MM.1S (cell line): ENCODE results near the gene FLNC.

ENCODE experiments used
- DNase-seq: peaks from one replicate; pipeline ENCODE4 v3.0.0-alpha.2; 2015
- H2AFZ ChIP-seq: fragments of 300-600 bp; sonication (generic); 2 replicates; pipeline ENCODE4 v1.6.0; 2016; ENCODE audit warnings: antibody characterized with exemption, low read length
- H3F3A ChIP-seq: fragments of 300-600 bp; sonication (generic); 2 replicates; pipeline ENCODE4 v1.6.1; 2016; ENCODE audit warnings: mild to moderate bottlenecking, antibody characterized with exemption, low read length, moderate library complexity, mixed read lengths; ENCODE audit not compliant: insufficient read depth
- H3K27ac ChIP-seq: fragments of 300-600 bp; sonication (generic); 2 replicates; pipeline ENCODE4 v1.5.1; 2016; ENCODE audit warnings: mild to moderate bottlenecking, low read length
- H3K27me3 ChIP-seq: fragments of 300-600 bp; sonication (generic); replicated peaks from 2 replicates; pipeline ENCODE4 v1.6.0; 2016; ENCODE audit warnings: low read length; ENCODE audit not compliant: insufficient read depth
- H3K36me3 ChIP-seq: fragments of 300-600 bp; sonication (generic); replicated peaks from 2 replicates; pipeline ENCODE4 v1.6.1; 2016; ENCODE audit warnings: mild to moderate bottlenecking, low read length, mixed read lengths; ENCODE audit not compliant: insufficient read depth
- H3K4me1 ChIP-seq: fragments of 300-600 bp; sonication (generic); 2 replicates; pipeline ENCODE4 v1.6.1; 2016; ENCODE audit warnings: low read length, mixed read lengths
- H3K4me2 ChIP-seq: fragments of 300-600 bp; sonication (generic); 2 replicates; pipeline ENCODE4 v1.6.0; 2016; ENCODE audit warnings: low read depth, low read length
- H3K4me3 ChIP-seq: fragments of 300-600 bp; sonication (generic); 2 replicates; pipeline ENCODE4 v1.5.1; 2016; ENCODE audit warnings: low read length, mixed read lengths
- H3K79me2 ChIP-seq: fragments of 300-600 bp; sonication (generic); 2 replicates; pipeline ENCODE4 v1.6.1; 2016; ENCODE audit warnings: mixed run types, low read length, mixed read lengths
- H3K9ac ChIP-seq: fragments of 300-600 bp; sonication (generic); 2 replicates; pipeline ENCODE4 v1.6.1; 2016; ENCODE audit warnings: low read length, mixed read lengths
- H3K9me2 ChIP-seq: fragments of 300-600 bp; sonication (generic); replicated peaks from 2 replicates; pipeline ENCODE4 v1.6.1; 2016; ENCODE audit warnings: mild to moderate bottlenecking, low read length, mixed read lengths; ENCODE audit not compliant: insufficient read depth
- H3K9me3 ChIP-seq: fragments of 300-600 bp; sonication (generic); replicated peaks from 2 replicates; pipeline ENCODE4 v1.6.1; 2016; ENCODE audit warnings: mild to moderate bottlenecking, low read length, mixed read lengths; ENCODE audit not compliant: insufficient read depth
- H4K20me1 ChIP-seq: fragments of 300-600 bp; sonication (generic); 2 replicates; pipeline ENCODE4 v1.6.1; 2016; ENCODE audit warnings: mild to moderate bottlenecking, low read length, moderate library complexity, mixed read lengths; ENCODE audit not compliant: insufficient read depth
- CTCF ChIP-seq: fragments of 300-600 bp; sonication (generic); IDR thresholded peaks from 2 replicates; pipeline ENCODE4 v1.5.1; 2016; ENCODE audit warnings: antibody characterized with exemption, low read length, mixed read lengths
- EZH2 ChIP-seq: fragments of 300-600 bp; sonication (generic); optimal IDR thresholded peaks from 2 replicates; pipeline ENCODE3; 2017; ENCODE audit warnings: low read depth, mild to moderate bottlenecking, antibody characterized with exemption, low read length, mixed read lengths
- EZH2phosphoT487 ChIP-seq: fragments of 300-600 bp; sonication (generic); IDR thresholded peaks from 2 replicates; pipeline ENCODE4 v1.6.1; 2018; ENCODE audit warnings: antibody characterized with exemption, low read length

FLNC gene

GRCh38 chr7:128836729-128837348 lies 6.6 kb downstream of the FLNC start:
- H3K9me3 ChIP-seq, result no peaks in the 10 kb centered on the region
- H3K9me2 ChIP-seq, result no peaks in the 10 kb centered on the region
- no peak overlapping the region for H3K4me2 ChIP-seq
- TF ChIP-seq EZH2 (no peak), CTCF (no peak)
- no peak overlapping the region for H2AFZ ChIP-seq
- no peak overlapping the region for H3K9ac ChIP-seq
- H3K4me1 ChIP-seq, result no peaks in the 10 kb centered on the region
- no peaks in the 10 kb centered on the region for H3K36me3 ChIP-seq
- no peak overlapping the region for H3K27ac ChIP-seq
- no peaks in the 10 kb centered on the region for H3F3A ChIP-seq
- H3K27me3 ChIP-seq, result peaks cover 26% of the 10 kb centered on the region
- no peaks in the 10 kb centered on the region for H4K20me1 ChIP-seq
- H3K79me2 ChIP-seq, result no peaks in the 10 kb centered on the region
- no peak for DNase-seq
- H3K4me3 ChIP-seq, result no peak overlapping the region

GRCh38 chr7:128837521-128837921 lies 7.3 kb downstream of the FLNC start:
- Histone ChIP-seq H3K4me3 (no peak overlapping the region), H3K79me2 (no peaks in the 10 kb centered on the region), H2AFZ (no peak overlapping the region), H3F3A (no peaks in the 10 kb centered on the region), H3K27ac (no peak overlapping the region), H3K9ac (no peak overlapping the region), H3K4me2 (no peak overlapping the region), H3K4me1 (0 out of 2 replicates have a peak, but pooled peaks cover 3% of the 10 kb centered on the region), H3K9me2 (no peaks in the 10 kb centered on the region), H3K9me3 (no peaks in the 10 kb centered on the region), H3K27me3 (peaks cover 21% of the 10 kb centered on the region), H3K36me3 (no peaks in the 10 kb centered on the region), H4K20me1 (no peaks in the 10 kb centered on the region)
- TF ChIP-seq EZH2 (no peak), EZH2phosphoT487 (no peak), CTCF (no peak)
- no peak for DNase-seq

- TF ChIP-seq CTCF (no peak), EZH2 (no peak), EZH2phosphoT487 (no peak)
- no peaks in the 10 kb centered on the region for H3K36me3 ChIP-seq
- no peak overlapping the region for H3K27ac ChIP-seq
- H3K4me3 ChIP-seq, result no peak overlapping the region
- H2AFZ ChIP-seq, result no peak overlapping the region
- no peak for DNase-seq
- no peak overlapping the region for H3K9ac ChIP-seq
- H3K9me3 ChIP-seq, result no peaks in the 10 kb centered on the region
- H3K27me3 ChIP-seq, result peaks cover 16% of the 10 kb centered on the region
- H3K4me2 ChIP-seq, result no peak overlapping the region
- no peaks in the 10 kb centered on the region for H3F3A ChIP-seq
- H3K79me2 ChIP-seq, result no peaks in the 10 kb centered on the region
- H3K9me2 ChIP-seq, result no peaks in the 10 kb centered on the region
- H3K4me1 ChIP-seq, result 0 out of 2 replicates have a peak, but pooled peaks cover 3% of the 10 kb centered on the region
- H4K20me1 ChIP-seq, result no peaks in the 10 kb centered on the region
These were observed 8.0 kb downstream of the FLNC start for GRCh38 chr7:128838109-128838779.
